Heart right ventricle (tissue), 16 donors: Measurements from ENCODE around the gene KREMEN1. TPM values are rescaled to one million over a fixed set of nuclear protein-coding genes. Genes with fewer than 3 reads are reported as not detected.

Experiments used
- ATAC-seq, 8 donors: fragments of 200-7000 bp; cut with Tn5 transposase; one replicate each; pipeline ENCODE4 v1.9.1; 2020; ENCODE audit warnings: mild to moderate bottlenecking in 8 of 8, moderate library complexity in 8 of 8, moderate number of reproducible peaks in 1 of 8
- DNase-seq, 2 donors: peaks; one replicate each; pipeline ENCODE4 v3.0.0-alpha.2; 2020
- H3K27ac ChIP-seq, 10 donors: fragments of 200-600 bp; sonication (generic) in 2 of 10; one replicate each; pipeline versions ENCODE4 v1.5.0 to v1.8.0; 2020 to 2022; ENCODE audit warnings: mild to moderate bottlenecking in 3 of 10
- H3K27me3 ChIP-seq, 7 donors: fragments of 200-600 bp; one replicate each; pipeline ENCODE4 v1.8.0; 2021 to 2022; ENCODE audit warnings: mild to moderate bottlenecking in 2 of 7
- H3K36me3 ChIP-seq, 9 donors: fragments of 200-600 bp; sonication (generic) in 1 of 9; one replicate each; pipeline versions ENCODE4 v1.5.0 to v1.8.0; 2020 to 2022; ENCODE audit warnings: mild to moderate bottlenecking in 2 of 9
- H3K4me1 ChIP-seq, 9 donors: fragments of 200-600 bp; sonication (generic) in 1 of 9; one replicate each; pipeline versions ENCODE4 v1.5.0 to v1.8.0; 2020 to 2022; ENCODE audit warnings: mild to moderate bottlenecking in 4 of 9
- H3K4me3 ChIP-seq, 10 donors: fragments of 200-600 bp; sonication (generic) in 2 of 10; one replicate each; pipeline versions ENCODE4 v1.5.0 to v1.8.0; 2020 to 2022; ENCODE audit warnings: mild to moderate bottlenecking in 7 of 10, moderate library complexity in 2 of 10
- H3K9me3 ChIP-seq, 11 donors: fragments of 200-600 bp in 10 of 11; sonication (generic) in 2 of 11; one replicate each; pipeline versions ENCODE4 v1.5.0 to v1.8.0; 2013 to 2022; ENCODE audit warnings: mild to moderate bottlenecking in 2 of 11, control low read depth in 1 of 11, moderate library complexity in 1 of 11
- CTCF ChIP-seq, 9 donors: fragments of 200-600 bp; sonication (generic) in 2 of 9; IDR thresholded peaks; one replicate each; pipeline versions ENCODE4 v1.5.0 to v1.8.0; 2021 to 2022; ENCODE audit warnings: antibody characterized with exemption in 9 of 9, mild to moderate bottlenecking in 5 of 9, moderate library complexity in 1 of 9
- WGBS, 2 donors: extraction: QIAGEN DNeasy Blood & Tissue Kit; methylation state at CpG; one replicate each; pipeline ENCODE4 v1.1.7; 2013; ENCODE audit warnings: inconsistent platforms in 1 of 2; 5-methylcytosine and 5-hydroxymethylcytosine counted together
- intact Hi-C, 10 donors: fragments of 100-400 bp; cut with DNase I; formaldehyde crosslinking; loops; one replicate each; pipeline versions ENCODE4 v1.11.1 to v1.14.2; 2022
- polyA plus RNA-seq, 2 donors: library from polyadenylated mRNA; stranded (reverse); fragments of 200-250 nt; gene quantifications; one replicate each; pipeline ENCODE4 v1.2.3, GENCODE V29; 2013
- total RNA-seq, 10 donors: library from RNA; stranded (reverse); fragmentation: NEBNext Ultra II Directional in 3 of 10; extraction: Animal tissue kit (Norgen Biotek cat#: 25700) in 3 of 10; gene quantifications; one replicate each; pipeline versions ENCODE4 v1.2.1 to v1.2.4, GENCODE V29; 2021 to 2023
- donor health status: Arrhythmogenic right ventricular cardiomyopathy.
- donor health status: ischemic (EF 13 %, LVEDD 7.1; RV severe dilation, severe dysfunction).
- donor health status: healthy with polysubstance abuse.
- donor health status: DM: no; HTN: yes; CAD: no.
- donor health status: DM: no; HTN: no; CAD: no.
- donor health status: ischemic (EF 25% LVEDD 6.9; RV normal size, moderate dysfunction).
- donor health status: ischemic (EF 25% LVEDD 5.7; RV mildly dilated, moderate dysfunction).
- donor health status: healthy.
- donor health status: DM: yes; HTN: yes; CAD: no.
- donor health status: Ischemic cardiomyopathy.
- donor health status: ischemic (EF 35%, LVEDD 5.7; RV mildly dilated, moderate dysfunction).
- donor health status: nonischemic (EF 11% LVEDD 7.7; RV severe dilation, severe dysfunction).
- donor health status: DM: yes; HTN: yes; CAD: no.
- donor health status: PGD.
- donor health status: ischemic (EF 29% LVEDD 5.4; RV normal size, mild dysfunction).
- donor health status: nonischemic (EF 23%, LVEDD 6.1; RV moderate dilation, normal function).

Gene KREMEN1
- total and polyA plus RNA-seq, 12 donors = 7.4 to 46.3 (median 36.5) TPM

GRCh38 chr22:29093030-29093429 is 20.2 kb downstream of the KREMEN1 start:
- H3K4me3 ChIP-seq = no peak overlapping the region
- no peak for TF ChIP-seq CTCF (IDR thresholded peaks at IDR 0.05)
- 71 to 86% methylated on average over 1 of the region's 1 CpG for WGBS, 2 donors
- H3K9me3 ChIP-seq = no peaks in the 10 kb centered on the region
- H3K27ac ChIP-seq = peak overlapping the region in 6 of 10 donors; percentile 28 to 69 (median 46)
- no peak for ATAC-seq
- DNase-seq = no peak
- H3K27me3 ChIP-seq = no peaks in the 10 kb centered on the region
- intact Hi-C loops = no loop called here
- peaks cover 0 to 11% (median 0%) of the 10 kb centered on the region in 9 donors for H3K36me3 ChIP-seq
- peaks cover 0 to 57% (median 24%) of the 10 kb centered on the region in 9 donors for H3K4me1 ChIP-seq

- peak in 1 of 2 donors; percentile 29 for DNase-seq
- Histone ChIP-seq H3K4me1 (peaks cover 0 to 57% (median 24%) of the 10 kb centered on the region in 9 donors), H3K36me3 (peaks cover 0 to 12% (median 0%) of the 10 kb centered on the region in 9 donors), H3K9me3 (no peaks in the 10 kb centered on the region), H3K4me3 (no peak overlapping the region), H3K27ac (peak overlapping the region in 8 of 10 donors; percentile 21 to 69 (median 34)), H3K27me3 (no peaks in the 10 kb centered on the region)
- intact Hi-C loops = no loop called here
- 58 to 72% methylated on average over 4 of the region's 4 CpGs for WGBS, 2 donors
- TF ChIP-seq CTCF (IDR thresholded peaks at IDR 0.05) = no peak
- ATAC-seq = peak; percentile 64 to 88 (median 78)
Measured at GRCh38 chr22:29093501-29094300, 20.9 kb downstream of the KREMEN1 start.

- intact Hi-C loops = no loop called here
- TF ChIP-seq CTCF (IDR thresholded peaks at IDR 0.05) = no peak
- H3K27me3 ChIP-seq = no peaks in the 10 kb centered on the region
- H3K4me3 ChIP-seq = no peak overlapping the region
- H3K36me3 ChIP-seq = peaks cover 0 to 25% (median 0%) of the 10 kb centered on the region in 9 donors
- no peak for DNase-seq
- ATAC-seq = no peak
- peak overlapping the region in 3 of 10 donors; percentile 45 to 74 (median 59) for H3K27ac ChIP-seq
- WGBS, 2 donors = 75 to 95% methylated on average over 2 of the region's 2 CpGs
- no peaks in the 10 kb centered on the region for H3K9me3 ChIP-seq
- peaks cover 0 to 45% (median 24%) of the 10 kb centered on the region in 9 donors for H3K4me1 ChIP-seq
Measured at GRCh38 chr22:29095459-29095858, 22.6 kb downstream of the KREMEN1 start.

GRCh38 chr22:29096736-29097669 is 24.2 kb downstream of the KREMEN1 start:
- H3K36me3 ChIP-seq = peaks cover 0 to 31% (median 0%) of the 10 kb centered on the region in 9 donors
- H3K9me3 ChIP-seq = no peaks in the 10 kb centered on the region
- intact Hi-C loops = no loop called here
- H3K27me3 ChIP-seq = no peaks in the 10 kb centered on the region
- H3K4me1 ChIP-seq = peaks cover 0 to 39% (median 24%) of the 10 kb centered on the region in 9 donors
- TF ChIP-seq CTCF (IDR thresholded peaks at IDR 0.05) = no peak
- peak in 7 of 8 donors; percentile 6 to 89 (median 72) for ATAC-seq
- peak overlapping the region in 9 of 10 donors; percentile 23 to 75 (median 59) for H3K27ac ChIP-seq
- WGBS, 2 donors = 68 to 77% methylated on average over 13 of the region's 13 CpGs
- DNase-seq = peak in 1 of 2 donors; percentile 24
- no peak overlapping the region for H3K4me3 ChIP-seq
